IPS DF 6.9 (cell line): ENCODE data around the gene LRRN3.

Source experiments
- DNase-seq: peaks from one replicate; pipeline ENCODE4 v3.0.0-alpha.2; 2013; ENCODE audit warnings: low read depth, low spot score
- H3K27ac ChIP-seq: one replicate; pipeline ENCODE4 v1.5.1; 2013; ENCODE audit warnings: low read length, control low read depth
- H3K27me3 ChIP-seq: 2 replicates; pipeline ENCODE4 v1.6.1; 2013; ENCODE audit warnings: mild to moderate bottlenecking, low read length; ENCODE audit not compliant: control insufficient read depth, insufficient read depth
- H3K36me3 ChIP-seq: 2 replicates; pipeline ENCODE4 v1.6.1; 2013; ENCODE audit warnings: low read length; ENCODE audit not compliant: control insufficient read depth, insufficient read depth
- H3K4me1 ChIP-seq: 2 replicates; pipeline ENCODE4 v1.6.1; 2013; ENCODE audit warnings: low read length; ENCODE audit not compliant: control insufficient read depth, insufficient read depth
- H3K4me3 ChIP-seq: 2 replicates; pipeline ENCODE4 v1.5.1; 2013; ENCODE audit warnings: mild to moderate bottlenecking, low read length
- H3K9me3 ChIP-seq: 2 replicates; pipeline ENCODE4 v1.6.1; 2013; ENCODE audit warnings: low read length, inconsistent platforms; ENCODE audit not compliant: control insufficient read depth, insufficient read depth
- WGBS: extraction: QIAGEN DNeasy Blood & Tissue Kit; methylation state at CpG from one replicate; pipeline ENCODE4 v1.1.7; 2013; ENCODE audit warnings: mixed read lengths, missing lambda C conversion rate; ENCODE audit not compliant: insufficient read length, insufficient coverage; 5-methylcytosine and 5-hydroxymethylcytosine counted together

Gene LRRN3

GRCh38 chr7:111091593-111092358 is 849 bp downstream of the LRRN3 start:
- Histone ChIP-seq H3K27me3 (no peaks in the 10 kb centered on the region), H3K4me3 (no peak overlapping the region), H3K9me3 (no peaks in the 10 kb centered on the region), H3K36me3 (no peaks in the 10 kb centered on the region), H3K27ac (no peak overlapping the region), H3K4me1 (peaks cover 4% of the 10 kb centered on the region; the same call in 1 of the 2 replicates)
- WGBS, result no CpG with 5 or more reads among the region's 3 CpGs
- DNase-seq, result no peak

DNA sequence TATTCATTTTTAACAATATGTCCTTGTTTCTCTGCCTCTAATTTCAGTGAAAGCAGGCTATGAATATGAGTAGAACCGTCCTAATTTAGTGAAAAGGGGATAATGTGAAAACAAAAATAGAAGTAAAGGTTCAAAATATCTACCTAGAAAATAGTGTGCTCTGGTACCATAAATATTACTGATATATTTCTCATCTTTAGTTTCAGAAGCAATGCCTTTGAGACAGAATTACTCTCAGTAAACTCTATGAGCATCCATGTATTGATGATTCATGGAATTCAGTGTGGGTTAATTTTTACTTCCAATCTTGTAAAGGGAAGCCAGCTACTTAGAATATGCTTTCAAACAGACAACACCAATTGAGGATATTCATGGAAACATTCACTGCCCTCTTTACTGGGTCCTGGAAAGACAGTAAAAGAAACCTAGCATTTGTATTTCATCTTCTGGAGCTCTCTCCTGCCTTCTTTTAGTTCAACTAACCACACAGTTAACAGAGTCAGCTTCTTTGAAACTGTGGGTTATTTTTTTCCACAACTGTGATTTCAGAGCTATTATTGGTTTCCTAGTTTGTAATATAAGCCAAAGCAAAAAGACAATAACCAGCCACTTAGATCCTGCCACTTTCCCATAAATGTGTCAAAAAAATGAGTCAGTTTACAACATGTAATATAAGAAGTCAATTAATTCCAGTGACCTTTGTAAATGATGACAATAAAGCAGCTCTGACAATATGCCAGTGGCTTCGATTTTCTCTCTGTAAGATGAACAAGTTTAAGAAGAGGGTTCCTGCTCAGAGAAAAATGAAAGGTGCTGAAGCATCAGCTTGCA is 1.7 kb downstream of the LRRN3 start:
- WGBS, result no CpG with 5 or more reads among the region's 2 CpGs
- no peak for DNase-seq

DNA sequence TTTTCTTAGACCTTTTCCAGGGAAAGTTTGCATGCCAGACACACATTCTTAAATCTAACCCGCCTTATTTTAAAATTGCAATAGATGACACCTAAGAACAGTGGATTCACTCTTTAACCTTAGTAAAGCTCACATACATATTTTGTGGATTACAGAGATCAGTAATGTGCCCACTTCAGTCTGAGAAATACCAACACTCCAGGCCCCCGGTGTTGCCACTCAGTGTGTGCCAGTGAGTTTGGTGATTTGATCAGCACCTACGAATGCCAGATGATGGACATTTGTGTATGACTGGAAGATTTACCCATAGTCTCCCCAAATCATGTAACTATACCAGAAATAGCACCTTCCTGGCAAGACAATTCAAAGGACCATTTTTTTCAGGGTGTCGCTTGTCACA is 2.6 kb downstream of the LRRN3 start:
- Histone ChIP-seq H3K27me3 (no peaks in the 10 kb centered on the region), H3K9me3 (no peaks in the 10 kb centered on the region), H3K4me1 (peaks cover 4% of the 10 kb centered on the region; the same call in 1 of the 2 replicates), H3K27ac (no peak overlapping the region), H3K36me3 (no peaks in the 10 kb centered on the region), H3K4me3 (no peak overlapping the region)
- no CpG with 5 or more reads among the region's 4 CpGs for WGBS
- no peak for DNase-seq

More for the DNA sequence above, 1.7 kb downstream of the LRRN3 start:
- H3K36me3 ChIP-seq, result no peaks in the 10 kb centered on the region
- peaks cover 4% of the 10 kb centered on the region; the same call in 1 of the 2 replicates for H3K4me1 ChIP-seq
- H3K27ac ChIP-seq, result no peak overlapping the region
- no peaks in the 10 kb centered on the region for H3K27me3 ChIP-seq
- no peak overlapping the region for H3K4me3 ChIP-seq
- H3K9me3 ChIP-seq, result no peaks in the 10 kb centered on the region

DNA sequence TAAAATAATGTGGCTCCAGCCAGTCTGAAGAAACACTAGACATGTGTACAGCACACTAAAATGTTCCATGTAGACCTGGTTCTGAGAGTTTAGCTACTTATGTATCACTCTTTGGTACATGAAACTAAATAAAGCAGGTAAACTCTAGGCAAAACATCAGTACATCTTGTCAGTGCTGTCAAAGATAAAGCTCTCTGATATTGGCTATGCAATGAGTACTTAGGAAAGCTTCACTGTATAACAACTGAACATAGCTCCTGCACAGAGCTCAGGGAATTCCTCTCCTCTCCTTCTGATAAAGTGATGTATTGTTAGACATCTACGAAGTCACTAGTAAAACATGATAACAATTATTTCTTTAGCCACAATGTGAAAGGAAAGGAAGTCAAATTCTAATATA is 3.5 kb downstream of the LRRN3 start:
- Histone ChIP-seq H3K27ac (no peak overlapping the region), H3K4me1 (peaks cover 4% of the 10 kb centered on the region; the same call in 1 of the 2 replicates)
- WGBS, result no CpG with 5 or more reads among the region's 1 CpG

DNA sequence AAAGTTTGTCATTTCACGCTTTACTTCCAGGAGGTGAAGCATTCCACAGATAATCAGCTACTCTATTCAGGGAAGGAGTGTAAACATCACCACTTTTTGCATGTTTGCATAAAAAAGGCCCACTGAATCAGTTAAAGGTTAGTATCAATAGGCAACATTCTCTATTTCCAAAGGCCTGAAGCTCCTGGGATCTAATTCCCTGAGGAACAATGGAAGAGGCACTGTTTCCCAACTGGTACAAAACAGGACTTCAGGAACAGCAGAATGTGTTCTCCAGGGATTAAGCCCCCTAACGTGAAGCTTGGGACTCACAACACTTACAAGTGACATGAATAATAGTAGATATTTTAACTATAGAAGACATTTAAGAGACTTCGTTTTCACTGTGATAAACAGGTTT is 6.1 kb downstream of the LRRN3 start:
- no peaks in the 10 kb centered on the region for H3K27me3 ChIP-seq
- no peak overlapping the region for H3K27ac ChIP-seq
- H3K36me3 ChIP-seq, result no peaks in the 10 kb centered on the region
- DNase-seq, result peak; percentile 60
- H3K9me3 ChIP-seq, result no peaks in the 10 kb centered on the region
- no CpG with 5 or more reads among the region's 3 CpGs for WGBS
- no peak overlapping the region for H3K4me3 ChIP-seq
- H3K4me1 ChIP-seq, result peaks cover under 1% of the 10 kb centered on the region; the same call in 1 of the 2 replicates

More for the DNA sequence above, 3.5 kb downstream of the LRRN3 start:
- Histone ChIP-seq H3K27me3 (no peaks in the 10 kb centered on the region), H3K9me3 (no peaks in the 10 kb centered on the region), H3K36me3 (no peaks in the 10 kb centered on the region), H3K4me3 (no peak overlapping the region)
- no peak for DNase-seq

DNA sequence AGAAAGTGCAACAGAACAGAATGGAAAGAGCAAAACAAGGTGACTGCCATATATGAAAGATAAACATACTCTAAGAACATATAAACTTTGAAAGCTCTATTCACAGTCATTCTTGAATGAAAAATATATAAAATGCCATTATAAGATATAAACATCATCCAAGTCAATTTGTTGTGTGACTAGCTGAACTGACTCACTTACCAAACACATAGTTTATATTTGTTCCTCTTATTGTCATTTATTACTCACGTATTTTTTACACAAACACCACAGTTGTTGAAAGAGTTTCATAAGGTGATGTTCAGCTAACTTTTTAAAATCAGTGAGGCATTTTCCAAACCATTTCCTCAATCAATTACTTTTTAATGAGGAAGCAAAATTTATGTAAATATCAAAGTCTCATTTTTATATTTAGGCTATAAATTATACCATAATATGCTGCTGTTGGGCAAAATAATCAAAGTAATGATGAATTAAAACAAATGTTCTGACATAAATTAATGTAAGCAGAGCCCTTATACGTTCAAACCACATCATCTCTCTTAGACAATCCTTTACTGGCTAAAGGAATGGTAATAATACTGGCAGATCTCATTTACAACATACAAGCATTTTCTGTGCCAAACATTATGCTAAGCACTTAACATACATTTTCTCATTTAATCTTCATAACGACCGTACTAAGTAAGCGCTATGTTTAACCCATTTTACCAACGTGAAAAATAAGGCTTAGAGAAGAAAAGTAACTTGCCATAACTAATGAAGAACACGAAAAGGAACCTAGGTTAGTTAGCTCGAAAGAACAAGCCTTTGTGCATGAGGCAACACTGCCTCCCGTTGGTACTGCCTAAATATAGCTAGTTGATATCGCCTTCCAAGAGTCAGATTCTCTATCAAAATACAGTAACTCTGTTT is 7.3 kb downstream of the LRRN3 start:
- peak; percentile 25 for DNase-seq
- Histone ChIP-seq H3K27ac (no peak overlapping the region), H3K27me3 (no peaks in the 10 kb centered on the region), H3K4me3 (no peak overlapping the region), H3K36me3 (no peaks in the 10 kb centered on the region), H3K4me1 (no peaks in the 10 kb centered on the region; the same call in 1 of the 2 replicates), H3K9me3 (no peaks in the 10 kb centered on the region)
- WGBS, result no CpG with 5 or more reads among the region's 10 CpGs

- WGBS, result no CpG with 5 or more reads among the region's 1 CpG
Observed at GRCh38 chr7:111098926-111099250, 8.0 kb downstream of the LRRN3 start.

GRCh38 chr7:111101856-111102646 is 11.1 kb downstream of the LRRN3 start:
- Histone ChIP-seq H3K27me3 (no peaks in the 10 kb centered on the region), H3K4me3 (no peak overlapping the region), H3K9me3 (no peaks in the 10 kb centered on the region), H3K27ac (no peak overlapping the region), H3K4me1 (no peaks in the 10 kb centered on the region; the same call in 1 of the 2 replicates), H3K36me3 (no peaks in the 10 kb centered on the region)
- no CpG with 5 or more reads among the region's 1 CpG for WGBS
- no peak for DNase-seq

More at GRCh38 chr7:111098926-111099250, 8.0 kb downstream of the LRRN3 start:
- Histone ChIP-seq H3K4me3 (no peak overlapping the region), H3K9me3 (no peaks in the 10 kb centered on the region), H3K27ac (no peak overlapping the region), H3K27me3 (no peaks in the 10 kb centered on the region), H3K4me1 (no peaks in the 10 kb centered on the region; the same call in 1 of the 2 replicates), H3K36me3 (no peaks in the 10 kb centered on the region)
- DNase-seq, result no peak

- Histone ChIP-seq H3K27me3 (no peaks in the 10 kb centered on the region), H3K4me1 (no peaks in the 10 kb centered on the region; the same call in 1 of the 2 replicates), H3K36me3 (no peaks in the 10 kb centered on the region), H3K4me3 (no peak overlapping the region), H3K27ac (no peak overlapping the region), H3K9me3 (no peaks in the 10 kb centered on the region)
- no peak for DNase-seq
- WGBS, result no CpG with 5 or more reads among the region's 4 CpGs
Observed at GRCh38 chr7:111103136-111103535, 12.2 kb downstream of the LRRN3 start.
